GM12878 (cell line): ENCODE results near the gene WNK1.

ENCODE experiments used
- NRF1 ChIP-seq: conservative IDR thresholded peaks from 2 replicates; pipeline ENCODE4 v1.6.1; 2011; ENCODE audit warnings: mild to moderate bottlenecking, low read depth, low read length, improper control_type of control experiment
- POLR2A ChIP-seq: IDR thresholded peaks from 2 replicates; pipeline ENCODE4 v1.6.1; 2011; ENCODE audit warnings: low read depth, mild to moderate bottlenecking, low read length
- TF ChIP-seq, protein P1 (sequence below): IDR thresholded peaks from 2 replicates; pipeline ENCODE4 v1.6.1; 2011; ENCODE audit warnings: mild to moderate bottlenecking, low read depth, low read length, moderate library complexity; ENCODE audit not compliant: insufficient replicate concordance
- TF ChIP-seq, protein P2 (sequence below), 3 experiments: IDR thresholded peaks in 2 of 3; conservative IDR thresholded peaks in 1 of 3; 2 replicates each; pipeline ENCODE4 v1.5.1; 2011; ENCODE audit warnings: low read depth in 3 of 3, low read length in 3 of 3, mild to moderate bottlenecking in 3 of 3, control low read depth in 2 of 3, moderate library complexity in 2 of 3, inconsistent platforms in 1 of 3, mixed read lengths in 1 of 3; ENCODE audit not compliant: control insufficient read depth in 2 of 3, insufficient read depth in 1 of 3; ENCODE audit errors: extremely low read depth in 1 of 3

DNA sequence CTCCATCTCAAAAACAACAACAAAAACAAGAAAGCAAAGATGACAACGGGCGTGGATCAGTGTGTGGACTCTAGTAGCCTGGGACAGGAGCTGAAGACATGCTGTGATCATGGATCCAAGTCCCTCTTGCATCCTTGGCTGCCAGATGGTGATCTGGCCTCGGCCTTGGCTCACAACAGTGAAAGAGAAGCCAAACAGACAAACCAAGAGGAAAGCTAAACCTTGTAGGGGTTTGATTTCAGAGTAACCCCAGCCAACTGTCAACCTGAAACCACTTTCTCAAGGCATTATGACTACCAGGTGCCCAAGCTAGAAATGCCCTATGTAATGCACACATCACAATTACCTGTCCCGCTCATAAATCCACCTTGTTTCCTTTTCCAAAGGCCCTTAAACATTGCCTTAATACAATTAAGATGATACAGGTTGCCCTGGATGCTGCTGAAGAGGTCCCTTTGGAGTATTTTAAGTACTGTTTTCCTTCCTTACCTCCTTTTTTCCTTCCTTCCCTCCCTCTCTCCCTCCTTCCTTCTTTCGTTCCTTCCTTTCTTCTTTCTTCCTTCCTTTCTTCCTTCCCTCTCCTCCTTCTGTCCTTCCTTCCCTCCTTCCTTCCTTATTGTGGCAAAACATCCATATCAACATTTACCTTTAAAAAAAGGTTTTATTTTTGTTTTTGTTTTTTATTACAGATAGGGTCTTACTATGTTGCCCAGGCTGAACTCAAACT lies 47.7 kb upstream of the WNK1 start:
- TF ChIP-seq POLR2A (no peak), NRF1 (no peak)
- TF ChIP-seq, protein P1, sequence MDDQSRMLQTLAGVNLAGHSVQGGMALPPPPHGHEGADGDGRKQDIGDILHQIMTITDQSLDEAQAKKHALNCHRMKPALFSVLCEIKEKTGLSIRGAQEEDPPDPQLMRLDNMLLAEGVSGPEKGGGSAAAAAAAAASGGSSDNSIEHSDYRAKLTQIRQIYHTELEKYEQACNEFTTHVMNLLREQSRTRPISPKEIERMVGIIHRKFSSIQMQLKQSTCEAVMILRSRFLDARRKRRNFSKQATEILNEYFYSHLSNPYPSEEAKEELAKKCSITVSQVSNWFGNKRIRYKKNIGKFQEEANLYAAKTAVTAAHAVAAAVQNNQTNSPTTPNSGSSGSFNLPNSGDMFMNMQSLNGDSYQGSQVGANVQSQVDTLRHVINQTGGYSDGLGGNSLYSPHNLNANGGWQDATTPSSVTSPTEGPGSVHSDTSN = no peak
- TF ChIP-seq, protein P2, sequence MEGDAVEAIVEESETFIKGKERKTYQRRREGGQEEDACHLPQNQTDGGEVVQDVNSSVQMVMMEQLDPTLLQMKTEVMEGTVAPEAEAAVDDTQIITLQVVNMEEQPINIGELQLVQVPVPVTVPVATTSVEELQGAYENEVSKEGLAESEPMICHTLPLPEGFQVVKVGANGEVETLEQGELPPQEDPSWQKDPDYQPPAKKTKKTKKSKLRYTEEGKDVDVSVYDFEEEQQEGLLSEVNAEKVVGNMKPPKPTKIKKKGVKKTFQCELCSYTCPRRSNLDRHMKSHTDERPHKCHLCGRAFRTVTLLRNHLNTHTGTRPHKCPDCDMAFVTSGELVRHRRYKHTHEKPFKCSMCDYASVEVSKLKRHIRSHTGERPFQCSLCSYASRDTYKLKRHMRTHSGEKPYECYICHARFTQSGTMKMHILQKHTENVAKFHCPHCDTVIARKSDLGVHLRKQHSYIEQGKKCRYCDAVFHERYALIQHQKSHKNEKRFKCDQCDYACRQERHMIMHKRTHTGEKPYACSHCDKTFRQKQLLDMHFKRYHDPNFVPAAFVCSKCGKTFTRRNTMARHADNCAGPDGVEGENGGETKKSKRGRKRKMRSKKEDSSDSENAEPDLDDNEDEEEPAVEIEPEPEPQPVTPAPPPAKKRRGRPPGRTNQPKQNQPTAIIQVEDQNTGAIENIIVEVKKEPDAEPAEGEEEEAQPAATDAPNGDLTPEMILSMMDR (IDR thresholded peaks at IDR 0.05 in 2 of 3, conservative IDR thresholded peaks at IDR 0.05 in 1 of 3; ENCODE audit: control insufficient read depth in 2 of 3, extremely low read depth in 1 of 3, insufficient read depth in 1 of 3, low read depth in 3 of 3, low read length in 3 of 3) = no peak
